K562 (cell line): ENCODE data around the gene UBE2D2. TPM values are rescaled to one million over a fixed set of nuclear protein-coding genes. Genes with fewer than 3 reads are reported as not detected.
A peak's percentile ranks its signal among the peaks of the same experiment; 100 is the strongest.

Experiments used
- ATAC-seq: fragments of 200-7000 bp; cut with Tn5 transposase; 3 replicates; pipeline ENCODE4 v1.9.1; 2020; ENCODE audit warnings: moderate library complexity
- BruUV-seq: library from RNA; stranded (reverse); fragments of 400-500 nt; replicated peaks from 2 replicates; lab custom pipeline; 2021; lab: Mats Ljungman, UMichigan
- CTCF ChIA-PET: fragments of 300-600 bp; formaldehyde crosslinking; extraction: SDS; loops from one replicate; lab custom pipeline; 2021; ENCODE audit warnings: low intra/inter-chr PET ratio; lab: Yijun Ruan, JAX
- POLR2A ChIA-PET: fragments of 300-600, 350-650 bp; sonication (Branson Sonifier 250); formaldehyde crosslinking; extraction: SDS; loops from one replicate; lab custom pipeline; 2021; ENCODE audit warnings: antibody characterized with exemption, inconsistent platforms; lab: Yijun Ruan, JAX
- DNase-seq, 4 experiments: peaks; one replicate each; pipeline versions ENCODE4 v3.0.0 to v3.0.0-alpha.2; 2011 to 2018; ENCODE audit warnings: low spot score in 3 of 4, mixed read lengths in 3 of 4; ENCODE audit errors: extremely low read depth in 1 of 4
- FAIRE-seq: peaks from 2 replicates; lab custom pipeline; 2011; peaks lifted over from hg19 to GRCh38; lab: Jason Lieb, UNC
- H2AFZ ChIP-seq: 2 replicates; pipeline ENCODE4 v1.6.0; 2011; ENCODE audit warnings: low read depth, low read length, control low read depth, inconsistent platforms
- H3K27ac ChIP-seq: fragments of 200-600 bp; 3 replicates; pipeline ENCODE4 v1.8.0; 2011; ENCODE audit warnings: low read depth, mild to moderate bottlenecking, control low read depth, inconsistent platforms, low read length, moderate library complexity, mixed read lengths; ENCODE audit errors: extremely low read depth
- H3K27me3 ChIP-seq, 2 experiments: fragments of 300-600 bp in 1 of 2; 2 replicates in 1 of 2; 3 replicates in 1 of 2; pipeline versions ENCODE4 v1.6.0 to v1.8.0; 2011; ENCODE audit warnings: inconsistent platforms in 2 of 2, low read length in 2 of 2, mild to moderate bottlenecking in 1 of 2, mixed read lengths in 1 of 2, moderate library complexity in 1 of 2; ENCODE audit not compliant: control insufficient read depth in 2 of 2, insufficient read depth in 2 of 2
- H3K36me3 ChIP-seq: fragments of 300-600 bp; 3 replicates; pipeline ENCODE4 v1.8.0; 2011; ENCODE audit warnings: mild to moderate bottlenecking, low read length, inconsistent platforms; ENCODE audit not compliant: control insufficient read depth, insufficient read depth
- H3K4me1 ChIP-seq, 2 experiments: fragments of 200-600 bp in 1 of 2; replicated peaks in 1 of 2; 2 replicates in 1 of 2; 3 replicates in 1 of 2; pipeline versions ENCODE4 v1.5.1 to v1.8.0; 2011; ENCODE audit warnings: inconsistent platforms in 2 of 2, low read length in 2 of 2, mild to moderate bottlenecking in 1 of 2, mixed read lengths in 1 of 2, moderate library complexity in 1 of 2; ENCODE audit not compliant: control insufficient read depth in 2 of 2, insufficient read depth in 2 of 2
- H3K4me2 ChIP-seq: 2 replicates; pipeline ENCODE4 v1.6.1; 2011; ENCODE audit warnings: low read length, control low read depth, inconsistent platforms, mixed read lengths; ENCODE audit not compliant: insufficient read depth
- H3K4me3 ChIP-seq: fragments of 200-600 bp; sonication (generic), shearing (Covaris generic); 2 replicates; pipeline ENCODE4 v1.5.1; 2016; ENCODE audit warnings: control low read depth, inconsistent platforms
- H3K79me2 ChIP-seq: fragments of 200-600 bp; 3 replicates; pipeline ENCODE4 v1.8.0; 2011; ENCODE audit warnings: low read length, inconsistent platforms; ENCODE audit not compliant: control insufficient read depth, insufficient read depth
- H3K9ac ChIP-seq, 2 experiments: 2 replicates each; pipeline versions ENCODE4 v1.6.0 to v1.6.1; 2011; ENCODE audit warnings: low read depth in 2 of 2, low read length in 2 of 2, control low read depth in 1 of 2, inconsistent platforms in 1 of 2, mild to moderate bottlenecking in 1 of 2, mixed read lengths in 1 of 2; ENCODE audit not compliant: insufficient read depth in 1 of 2
- H3K9me1 ChIP-seq: one replicate; pipeline ENCODE4 v1.6.0; 2011; ENCODE audit warnings: inconsistent platforms, mild to moderate bottlenecking, low read length, moderate library complexity; ENCODE audit not compliant: control insufficient read depth, insufficient read depth
- H3K9me3 ChIP-seq: replicated peaks from 2 replicates; pipeline ENCODE4 v1.5.1; 2011; ENCODE audit warnings: low read depth, low read length, inconsistent platforms; ENCODE audit not compliant: control insufficient read depth, insufficient read depth
- H4K20me1 ChIP-seq: replicated peaks from 2 replicates; pipeline ENCODE4 v1.6.1; 2011; ENCODE audit warnings: low read length, inconsistent platforms, mixed read lengths; ENCODE audit not compliant: control insufficient read depth, insufficient read depth
- PHB2 ChIP-seq: fragments of 450-650 bp; IDR thresholded peaks from 2 replicates; pipeline ENCODE4 v1.6.1; 2017; ENCODE audit warnings: low read depth
- in situ Hi-C: fragments of 300-500 bp; cut with MboI; formaldehyde crosslinking; loops from 4 replicates; pipeline ENCODE4 v1.15.0; 2018; ENCODE audit warnings: inconsistent platforms, mixed read lengths
- intact Hi-C: fragments of 100-400 bp; cut with micrococcal nuclease; formaldehyde crosslinking; loops from 2 replicates; pipeline ENCODE4 v1.14.2; 2022
- polyA plus RNA-seq, 8 experiments: library from polyadenylated mRNA; depleted of rRNA in 4 of 8; stranded (reverse) in 5 of 8; unstranded in 3 of 8; fragments of >200 nt; fragmentation: Nextera tagmentation in 2 of 8; fragmentation: Illumina TruSeq in 1 of 8; extraction: Ambion mirVana in 2 of 8; extraction: Trizol in 1 of 8; gene quantifications; 2 replicates each; pipeline versions ENCODE4 v1.2.1 to v1.2.3, GENCODE V29; 2011 to 2014; ENCODE audit warnings: inconsistent platforms in 1 of 8, missing spikeins in 1 of 8
- total RNA-seq, 7 experiments: library from RNA; depleted of rRNA in 6 of 7; stranded (reverse); fragments of >200 nt in 6 of 7; fragmentation: Illumina TruSeq in 2 of 7; extraction: Trizol in 2 of 7; gene quantifications; 2 replicates each; pipeline versions ENCODE4 v1.2.1 to v1.2.3, GENCODE V29; 2011 to 2021; ENCODE audit warnings: low replicate concordance in 1 of 7
- TF ChIP-seq, protein P1 (sequence below): IDR thresholded peaks from 2 replicates; pipeline ENCODE4 v1.6.1; 2016; ENCODE audit warnings: missing genetic modification characterization, missing compliant biosample characterization

UBE2D2 gene
- total and polyA plus RNA-seq, 9 of the 15 experiments (the other 6 are each of a cell fraction or from before 2014, with no cell fraction given): 53.6 to 198 (median 122) TPM

DNA sequence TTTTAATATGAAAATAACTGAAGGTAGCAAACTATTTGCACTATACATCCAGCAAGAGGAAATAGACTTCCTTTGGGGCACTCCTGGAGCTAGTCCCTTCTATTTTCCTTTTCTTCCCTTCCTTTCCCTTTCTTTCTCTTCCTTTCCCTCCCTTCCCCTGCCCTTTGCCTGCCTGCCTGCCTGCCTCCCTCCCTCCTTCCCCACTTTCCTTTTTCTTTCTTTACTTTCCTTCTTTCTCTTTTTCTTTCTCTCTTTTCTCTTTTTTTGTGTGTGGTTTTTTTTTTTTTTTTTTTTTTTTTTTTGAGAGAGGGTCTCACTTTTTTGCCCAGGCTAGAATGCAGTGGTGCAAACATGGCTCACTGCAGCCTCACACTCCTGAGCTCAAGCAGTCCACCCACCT, 69.7 kb downstream of the UBE2D2 start:
- H3K79me2 ChIP-seq: peaks cover 5% of the 10 kb centered on the region; the same call in 2 of the 3 replicates
- no peaks in the 10 kb centered on the region for H3K9me3 ChIP-seq
- intact Hi-C loops (loop anchor here (2.0 to 10.0 kb wide), 3 partner anchors 208 to 334 kb away; no protein-coding TSS in a partner anchor), in situ Hi-C loops (loop anchor here (5.0 to 10.0 kb wide), 2 partner anchors 131 to 224 kb away; no protein-coding TSS in a partner anchor)
- peaks cover 50% of the 10 kb centered on the region for H3K36me3 ChIP-seq
- DNase-seq: no peak
- H3K27me3 ChIP-seq: no peaks in the 10 kb centered on the region
- H3K4me1 ChIP-seq: peaks cover 4 to 6% of the 10 kb centered on the region in 2 experiments; a peak in 3 of 5 replicates
- TF ChIP-seq, protein P1, sequence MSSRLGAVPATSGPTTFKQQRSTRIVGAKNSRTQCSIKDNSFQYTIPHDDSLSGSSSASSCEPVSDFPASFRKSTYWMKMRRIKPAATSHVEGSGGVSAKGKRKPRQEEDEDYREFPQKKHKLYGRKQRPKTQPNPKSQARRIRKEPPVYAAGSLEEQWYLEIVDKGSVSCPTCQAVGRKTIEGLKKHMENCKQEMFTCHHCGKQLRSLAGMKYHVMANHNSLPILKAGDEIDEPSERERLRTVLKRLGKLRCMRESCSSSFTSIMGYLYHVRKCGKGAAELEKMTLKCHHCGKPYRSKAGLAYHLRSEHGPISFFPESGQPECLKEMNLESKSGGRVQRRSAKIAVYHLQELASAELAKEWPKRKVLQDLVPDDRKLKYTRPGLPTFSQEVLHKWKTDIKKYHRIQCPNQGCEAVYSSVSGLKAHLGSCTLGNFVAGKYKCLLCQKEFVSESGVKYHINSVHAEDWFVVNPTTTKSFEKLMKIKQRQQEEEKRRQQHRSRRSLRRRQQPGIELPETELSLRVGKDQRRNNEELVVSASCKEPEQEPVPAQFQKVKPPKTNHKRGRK (tag): 0 out of 2 replicates have a peak, but pooled peaks have one; percentile 33
- no peak for TF ChIP-seq PHB2
- ChIA-PET CTCF (no interaction called here), POLR2A (interaction anchor here (0.5 to 2.4 kb wide), 5 partner anchors 9 to 255 kb away, joined by 3 to 7 read pairs (median 5); partner anchors contain the start of gene CXXC5)
- no peak for ATAC-seq
- H4K20me1 ChIP-seq: 0 out of 2 replicates have a peak, but pooled peaks cover 3% of the 10 kb centered on the region
- H3K4me2 ChIP-seq: no peak overlapping the region
- no peak overlapping the region for H3K9ac ChIP-seq
- no TSS peak for BruUV-seq
- H3K4me3 ChIP-seq: no peak overlapping the region
- H3K27ac ChIP-seq: no peak overlapping the region
- no peak overlapping the region for H2AFZ ChIP-seq
- FAIRE-seq: no peak
- H3K9me1 ChIP-seq: peaks cover 3% of the 10 kb centered on the region
